ENCODE data around the gene ZDHHC19.

Gene ZDHHC19

GRCh38 chr3:196193736-196194541, 17.3 kb downstream of the ZDHHC19 start:
- DNase-seq, result no peak
- no peak overlapping the region for H3K23ac ChIP-seq (ENCODE audit: low read length in 2 of 2)
- H2AFZ ChIP-seq (ENCODE audit: low read depth, low read length), result no peak overlapping the region
- peaks cover 10% of the 10 kb centered on the region for H3K4me1 ChIP-seq (ENCODE audit: control insufficient read depth, insufficient read depth, low read depth, low read length)
- H4K91ac ChIP-seq (ENCODE audit: low read length), result no peak overlapping the region
- no peak overlapping the region for H3K14ac ChIP-seq (ENCODE audit: low read length in 2 of 2)
- H4K8ac ChIP-seq (ENCODE audit: low read length), result no peak overlapping the region
- H3K9ac ChIP-seq (ENCODE audit: low read length), result no peak overlapping the region
- H3K9me3 ChIP-seq (ENCODE audit: control insufficient read depth, low read length), result no peaks in the 10 kb centered on the region
- H3K27ac ChIP-seq (ENCODE audit: low read length, poor library complexity, severe bottlenecking), result no peak overlapping the region
- no peak overlapping the region for H3K4me3 ChIP-seq (ENCODE audit: insufficient read depth in 1 of 2, low read depth in 1 of 2, low read length in 2 of 2)
- H3K4me2 ChIP-seq (ENCODE audit: low read length, poor library complexity, severe bottlenecking), result no peak overlapping the region
- H3K36me3 ChIP-seq (ENCODE audit: control insufficient read depth in 1 of 2, insufficient read depth in 2 of 2, low read depth in 1 of 2, low read length in 2 of 2), result no peaks in the 10 kb centered on the region
- H2BK120ac ChIP-seq (ENCODE audit: low read depth, low read length), result no peak overlapping the region
- no peaks in the 10 kb centered on the region for H3K27me3 ChIP-seq (ENCODE audit: control insufficient read depth in 1 of 2, insufficient read depth in 1 of 2, low read length in 2 of 2)
- no peak overlapping the region for H2BK5ac ChIP-seq (ENCODE audit: low read depth, low read length, poor library complexity, severe bottlenecking)
- WGBS, result 84% methylated on average over 13 of the region's 13 CpGs
- no peak overlapping the region for H2BK12ac ChIP-seq (ENCODE audit: low read length in 2 of 2)
- H3K4ac ChIP-seq (ENCODE audit: low read depth in 1 of 2, low read length in 2 of 2), result no peak overlapping the region
- no peak overlapping the region for H3K18ac ChIP-seq (ENCODE audit: low read depth in 1 of 2, low read length in 2 of 2)
- no peak overlapping the region for H2BK15ac ChIP-seq (ENCODE audit: low read depth, poor library complexity, severe bottlenecking)
- no peak overlapping the region for H2AK5ac ChIP-seq (ENCODE audit: low read length, severe bottlenecking)
- no peaks in the 10 kb centered on the region for H3K79me1 ChIP-seq (replicated peaks; ENCODE audit: low read length, poor library complexity, severe bottlenecking)

DNA sequence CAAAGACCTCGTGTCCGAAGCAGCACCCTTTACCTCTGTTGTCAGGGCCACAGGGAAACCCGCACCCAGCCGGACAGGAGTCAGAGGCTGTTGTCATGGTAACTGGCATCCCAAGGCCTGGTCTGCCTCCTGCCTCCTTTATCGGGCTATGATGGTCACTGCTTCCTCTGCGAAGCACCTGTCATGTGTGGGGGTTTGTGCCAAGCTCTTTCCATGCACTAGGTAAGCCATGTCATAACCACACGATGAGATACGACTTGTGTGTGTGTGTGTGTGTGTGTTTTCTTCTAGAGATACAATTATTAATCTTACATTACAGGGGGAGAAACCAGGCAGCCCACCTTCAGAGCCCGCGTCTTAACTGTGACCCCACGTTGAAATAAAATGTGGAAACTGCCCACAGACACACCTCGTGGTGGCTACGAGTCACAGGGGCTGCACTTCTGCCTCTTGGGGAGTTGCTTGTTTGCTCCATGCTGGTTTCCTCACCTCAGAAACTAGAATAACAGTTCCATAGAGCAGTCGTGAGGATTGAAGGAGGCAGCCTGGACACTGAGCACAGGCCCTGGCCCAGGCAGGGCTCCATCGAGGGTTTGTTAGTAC, 18.0 kb downstream of the ZDHHC19 start:
- no peak overlapping the region for H3K14ac ChIP-seq (ENCODE audit: low read length in 2 of 2)
- no peak overlapping the region for H3K9ac ChIP-seq (ENCODE audit: low read length)
- no peak overlapping the region for H2BK12ac ChIP-seq (ENCODE audit: low read length in 2 of 2)
- H2BK5ac ChIP-seq (ENCODE audit: low read depth, low read length, poor library complexity, severe bottlenecking), result no peak overlapping the region
- peaks cover 10% of the 10 kb centered on the region for H3K4me1 ChIP-seq (ENCODE audit: control insufficient read depth, insufficient read depth, low read depth, low read length)
- H4K91ac ChIP-seq (ENCODE audit: low read length), result no peak overlapping the region
- no peak overlapping the region for H3K4ac ChIP-seq (ENCODE audit: low read depth in 1 of 2, low read length in 2 of 2)
- no peak overlapping the region for H2BK120ac ChIP-seq (ENCODE audit: low read depth, low read length)
- no peak overlapping the region for H3K4me3 ChIP-seq (ENCODE audit: insufficient read depth in 1 of 2, low read depth in 1 of 2, low read length in 2 of 2)
- no peak overlapping the region for H3K23ac ChIP-seq (ENCODE audit: low read length in 2 of 2)
- no peak overlapping the region for H2BK15ac ChIP-seq (ENCODE audit: low read depth, poor library complexity, severe bottlenecking)
- no peak overlapping the region for H3K4me2 ChIP-seq (ENCODE audit: low read length, poor library complexity, severe bottlenecking)
- no peak overlapping the region for H2AFZ ChIP-seq (ENCODE audit: low read depth, low read length)
- 86% methylated on average over 13 of the region's 15 CpGs for WGBS
- no peak overlapping the region for H3K18ac ChIP-seq (ENCODE audit: low read depth in 1 of 2, low read length in 2 of 2)
- no peak overlapping the region for H2AK5ac ChIP-seq (ENCODE audit: low read length, severe bottlenecking)
- no peaks in the 10 kb centered on the region for H3K79me1 ChIP-seq (replicated peaks; ENCODE audit: low read length, poor library complexity, severe bottlenecking)
- no peaks in the 10 kb centered on the region for H3K9me3 ChIP-seq (ENCODE audit: control insufficient read depth, low read length)
- H3K36me3 ChIP-seq (ENCODE audit: control insufficient read depth in 1 of 2, insufficient read depth in 2 of 2, low read depth in 1 of 2, low read length in 2 of 2), result no peaks in the 10 kb centered on the region
- no peak overlapping the region for H4K8ac ChIP-seq (ENCODE audit: low read length)
- H3K27me3 ChIP-seq (ENCODE audit: control insufficient read depth in 1 of 2, insufficient read depth in 1 of 2, low read length in 2 of 2), result no peaks in the 10 kb centered on the region
- no peak for DNase-seq
- no peak overlapping the region for H3K27ac ChIP-seq (ENCODE audit: low read length, poor library complexity, severe bottlenecking)

DNA sequence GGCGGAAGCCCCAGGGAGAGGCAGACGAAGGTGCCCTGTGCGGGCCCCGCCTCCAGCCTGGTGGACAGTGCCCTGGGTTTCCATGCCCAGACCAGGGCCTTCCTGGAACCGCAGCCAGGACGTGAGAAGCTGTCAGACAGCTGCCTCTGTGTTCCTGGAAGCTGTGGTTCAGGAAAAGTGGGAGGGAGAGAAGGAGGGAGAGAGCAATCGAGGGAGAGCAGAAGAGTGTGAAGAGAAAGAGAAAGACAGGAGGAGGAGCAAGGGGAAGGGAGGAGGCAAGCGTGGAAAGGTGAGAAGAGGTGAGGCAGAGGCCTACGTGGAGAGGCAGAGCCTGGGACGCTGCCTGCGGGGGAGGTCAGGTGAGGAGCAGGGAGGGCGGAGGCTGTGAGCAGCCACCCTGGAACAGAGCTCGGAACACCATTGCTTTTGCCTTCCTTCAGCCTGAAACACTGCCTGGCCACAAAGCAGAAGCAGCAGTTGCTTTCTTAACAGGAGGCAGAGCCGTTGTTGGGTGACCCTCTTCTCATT, 18.6 kb downstream of the ZDHHC19 start:
- H4K91ac ChIP-seq (ENCODE audit: low read length), result no peak overlapping the region
- H2BK12ac ChIP-seq (ENCODE audit: low read length in 2 of 2), result no peak overlapping the region
- H3K14ac ChIP-seq (ENCODE audit: low read length in 2 of 2), result no peak overlapping the region
- no peak overlapping the region for H2BK5ac ChIP-seq (ENCODE audit: low read depth, low read length, poor library complexity, severe bottlenecking)
- no peak overlapping the region for H2BK15ac ChIP-seq (ENCODE audit: low read depth, poor library complexity, severe bottlenecking)
- H3K4me2 ChIP-seq (ENCODE audit: low read length, poor library complexity, severe bottlenecking), result no peak overlapping the region
- no peak overlapping the region for H3K27ac ChIP-seq (ENCODE audit: low read length, poor library complexity, severe bottlenecking)
- H3K23ac ChIP-seq (ENCODE audit: low read length in 2 of 2), result no peak overlapping the region
- peaks cover 10% of the 10 kb centered on the region for H3K4me1 ChIP-seq (ENCODE audit: control insufficient read depth, insufficient read depth, low read depth, low read length)
- no peak overlapping the region for H3K4me3 ChIP-seq (ENCODE audit: insufficient read depth in 1 of 2, low read depth in 1 of 2, low read length in 2 of 2)
- no peaks in the 10 kb centered on the region for H3K27me3 ChIP-seq (ENCODE audit: control insufficient read depth in 1 of 2, insufficient read depth in 1 of 2, low read length in 2 of 2)
- no peak overlapping the region for H3K9ac ChIP-seq (ENCODE audit: low read length)
- WGBS, result 59% methylated on average over 12 of the region's 14 CpGs
- H2AFZ ChIP-seq (ENCODE audit: low read depth, low read length), result no peak overlapping the region
- no peak overlapping the region for H3K18ac ChIP-seq (ENCODE audit: low read depth in 1 of 2, low read length in 2 of 2)
- H2AK5ac ChIP-seq (ENCODE audit: low read length, severe bottlenecking), result no peak overlapping the region
- DNase-seq, result no peak
- no peak overlapping the region for H3K4ac ChIP-seq (ENCODE audit: low read depth in 1 of 2, low read length in 2 of 2)
- H3K36me3 ChIP-seq (ENCODE audit: control insufficient read depth in 1 of 2, insufficient read depth in 2 of 2, low read depth in 1 of 2, low read length in 2 of 2), result no peaks in the 10 kb centered on the region
- H3K79me1 ChIP-seq (replicated peaks; ENCODE audit: low read length, poor library complexity, severe bottlenecking), result no peaks in the 10 kb centered on the region
- no peak overlapping the region for H2BK120ac ChIP-seq (ENCODE audit: low read depth, low read length)
- no peak overlapping the region for H4K8ac ChIP-seq (ENCODE audit: low read length)
- no peaks in the 10 kb centered on the region for H3K9me3 ChIP-seq (ENCODE audit: control insufficient read depth, low read length)

GRCh38 chr3:196192036-196192523, 19.1 kb downstream of the ZDHHC19 start:
- no peak for DNase-seq
- no peak overlapping the region for H3K23ac ChIP-seq (ENCODE audit: low read length in 2 of 2)
- H3K4me3 ChIP-seq (ENCODE audit: insufficient read depth in 1 of 2, low read depth in 1 of 2, low read length in 2 of 2), result no peak overlapping the region
- no peak overlapping the region for H3K9ac ChIP-seq (ENCODE audit: low read length)
- no peak overlapping the region for H3K4me2 ChIP-seq (ENCODE audit: low read length, poor library complexity, severe bottlenecking)
- H2BK15ac ChIP-seq (ENCODE audit: low read depth, poor library complexity, severe bottlenecking), result no peak overlapping the region
- H3K9me3 ChIP-seq (ENCODE audit: control insufficient read depth, low read length), result no peaks in the 10 kb centered on the region
- 78% methylated on average over 11 of the region's 11 CpGs for WGBS
- no peak overlapping the region for H2BK12ac ChIP-seq (ENCODE audit: low read length in 2 of 2)
- no peak overlapping the region for H2AK5ac ChIP-seq (ENCODE audit: low read length, severe bottlenecking)
- no peak overlapping the region for H3K4ac ChIP-seq (ENCODE audit: low read depth in 1 of 2, low read length in 2 of 2)
- no peak overlapping the region for H2BK5ac ChIP-seq (ENCODE audit: low read depth, low read length, poor library complexity, severe bottlenecking)
- no peaks in the 10 kb centered on the region for H3K36me3 ChIP-seq (ENCODE audit: control insufficient read depth in 1 of 2, insufficient read depth in 2 of 2, low read depth in 1 of 2, low read length in 2 of 2)
- no peaks in the 10 kb centered on the region for H3K79me1 ChIP-seq (replicated peaks; ENCODE audit: low read length, poor library complexity, severe bottlenecking)
- H2BK120ac ChIP-seq (ENCODE audit: low read depth, low read length), result no peak overlapping the region
- H3K14ac ChIP-seq (ENCODE audit: low read length in 2 of 2), result no peak overlapping the region
- H4K8ac ChIP-seq (ENCODE audit: low read length), result no peak overlapping the region
- no peak overlapping the region for H2AFZ ChIP-seq (ENCODE audit: low read depth, low read length)
- H3K18ac ChIP-seq (ENCODE audit: low read depth in 1 of 2, low read length in 2 of 2), result no peak overlapping the region
- H4K91ac ChIP-seq (ENCODE audit: low read length), result no peak overlapping the region
- H3K27me3 ChIP-seq (ENCODE audit: control insufficient read depth in 1 of 2, insufficient read depth in 1 of 2, low read length in 2 of 2), result no peaks in the 10 kb centered on the region
- no peak overlapping the region for H3K27ac ChIP-seq (ENCODE audit: low read length, poor library complexity, severe bottlenecking)
- peaks cover 10% of the 10 kb centered on the region for H3K4me1 ChIP-seq (ENCODE audit: control insufficient read depth, insufficient read depth, low read depth, low read length)
